Keratinocyte (primary cell): ENCODE data around the gene DDX46. TPM values are rescaled to one million over a fixed set of nuclear protein-coding genes. Genes with fewer than 3 reads are reported as not detected.
A peak's percentile ranks its signal among the peaks of the same experiment; 100 is the strongest.
"Not testable (repeated sequence)": the region's sequence is repeated elsewhere in the genome, so short reads cannot be mapped to it uniquely, and the experiment has no call there.

Experiments
- DNase-seq: peaks from one replicate; pipeline ENCODE4 v3.0.0-alpha.2; 2011; ENCODE audit warnings: low read depth, missing footprints, low spot score
- FAIRE-seq: peaks from 2 replicates; lab custom pipeline; 2011; peaks lifted over from hg19 to GRCh38; lab: Jason Lieb, UNC
- H2AFZ ChIP-seq: 2 replicates; pipeline ENCODE4 v1.6.0; 2012; ENCODE audit warnings: low read length, control low read depth, inconsistent platforms; ENCODE audit not compliant: control insufficient read depth
- H3K27ac ChIP-seq: 2 replicates; pipeline ENCODE4 v1.5.1; 2011; ENCODE audit warnings: low read length; ENCODE audit not compliant: control insufficient read depth, insufficient read depth
- H3K27me3 ChIP-seq: 3 replicates; pipeline ENCODE4 v1.6.0; 2011; ENCODE audit warnings: low read length; ENCODE audit not compliant: control insufficient read depth, insufficient read depth; ENCODE audit errors: extremely low read depth
- H3K36me3 ChIP-seq, 2 experiments: 2 replicates in 1 of 2; 3 replicates in 1 of 2; pipeline ENCODE4 v1.5.1; 2011; ENCODE audit warnings: low read length in 2 of 2, mild to moderate bottlenecking in 1 of 2; ENCODE audit not compliant: control insufficient read depth in 2 of 2, insufficient read depth in 2 of 2; ENCODE audit errors: extremely low read depth in 1 of 2
- H3K4me1 ChIP-seq: 3 replicates; pipeline ENCODE4 v1.5.1; 2011; ENCODE audit warnings: low read length; ENCODE audit not compliant: control insufficient read depth, insufficient read depth; ENCODE audit errors: extremely low read depth
- H3K4me2 ChIP-seq: 3 replicates; pipeline ENCODE4 v1.6.0; 2011; ENCODE audit warnings: low read depth, low read length; ENCODE audit not compliant: control insufficient read depth, insufficient read depth; ENCODE audit errors: extremely low read depth
- H3K4me3 ChIP-seq, 3 experiments: fragments of 200-600 bp in 1 of 3; sonication (generic) in 1 of 3; 2 replicates in 2 of 3; 3 replicates in 1 of 3; pipeline ENCODE4 v1.5.1; 2011 to 2016; ENCODE audit warnings: low read length in 3 of 3, mild to moderate bottlenecking in 3 of 3, control low read depth in 2 of 3, inconsistent platforms in 1 of 3, low read depth in 1 of 3, mixed read lengths in 1 of 3, mixed run types in 1 of 3, moderate library complexity in 1 of 3; ENCODE audit not compliant: control insufficient read depth in 2 of 3, insufficient read depth in 2 of 3; ENCODE audit errors: extremely low read depth in 1 of 3
- H3K79me2 ChIP-seq: 2 replicates; pipeline ENCODE4 v1.6.0; 2012; ENCODE audit warnings: low read length; ENCODE audit not compliant: control insufficient read depth, insufficient read depth
- H3K9ac ChIP-seq: 3 replicates; pipeline ENCODE4 v1.6.0; 2011; ENCODE audit warnings: low read length; ENCODE audit not compliant: control insufficient read depth, insufficient read depth; ENCODE audit errors: extremely low read depth
- H3K9me1 ChIP-seq: 3 replicates; pipeline ENCODE4 v1.6.0; 2011; ENCODE audit warnings: low read length; ENCODE audit not compliant: control insufficient read depth, insufficient read depth; ENCODE audit errors: extremely low read depth
- H3K9me3 ChIP-seq: 2 replicates; pipeline ENCODE4 v1.5.1; 2012; ENCODE audit warnings: low read depth, low read length; ENCODE audit not compliant: control insufficient read depth
- H4K20me1 ChIP-seq: 3 replicates; pipeline ENCODE4 v1.6.0; 2011; ENCODE audit warnings: low read length; ENCODE audit not compliant: control insufficient read depth, insufficient read depth; ENCODE audit errors: extremely low read depth
- CTCF ChIP-seq, 3 experiments: IDR thresholded peaks in 1 of 3; conservative IDR thresholded peaks in 1 of 3; optimal IDR thresholded peaks in 1 of 3; 2 replicates in 2 of 3; 3 replicates in 1 of 3; pipeline versions ENCODE3 to v1.5.1; 2011; ENCODE audit warnings: low read length in 3 of 3, mild to moderate bottlenecking in 3 of 3, moderate library complexity in 2 of 3, control low read depth in 1 of 3, inconsistent platforms in 1 of 3; ENCODE audit not compliant: insufficient read depth in 2 of 3; ENCODE audit errors: extremely low read depth in 1 of 3
- EZH2 ChIP-seq: IDR thresholded peaks from one replicate; pipeline ENCODE4 v1.6.1; 2012; ENCODE audit warnings: inconsistent platforms, mild to moderate bottlenecking, low read length, moderate library complexity
- dilution Hi-C: fragments of 300-500 bp; cut with MboI; formaldehyde crosslinking; loops from one replicate; pipeline ENCODE4 v1.7.0; 2020; ENCODE audit warnings: low sequenced_read_pairs; ENCODE audit not compliant: extremely low pct_ligation_motif_present
- polyA plus RNA-seq, 5 experiments: library from polyadenylated mRNA; depleted of rRNA in 3 of 5; stranded (reverse) in 3 of 5; stranded (forward) in 1 of 5; unstranded in 1 of 5; fragments of >200 nt; gene quantifications; 1 replicate in 1 of 5; 2 replicates in 3 of 5; 3 replicates in 1 of 5; pipeline versions ENCODE4 v1.2.1 to v1.2.3, GENCODE V29; 2011 to 2012; ENCODE audit warnings: missing spikeins in 2 of 5, low read depth in 1 of 5, low replicate concordance in 1 of 5

The DDX46 gene
- polyA plus RNA-seq, 1 donor (not counting 4 experiments of a cell fraction or from before 2014, with no cell fraction given), result 39.0 TPM

GRCh38 chr5:134758176-134758503, 439 bp upstream of the DDX46 start:
- no peaks in the 10 kb centered on the region for H3K9me3 ChIP-seq
- H3K4me3 ChIP-seq, result peak overlapping the region; percentile 83 to 99 (median 96)
- no peak for DNase-seq
- H3K4me2 ChIP-seq, result peak overlapping the region; percentile 86
- peaks cover 16% of the 10 kb centered on the region for H3K4me1 ChIP-seq
- peaks cover 46% of the 10 kb centered on the region for H3K79me2 ChIP-seq
- no peaks in the 10 kb centered on the region for H3K36me3 ChIP-seq
- H3K27ac ChIP-seq, result peak overlapping the region; percentile 79
- no peaks in the 10 kb centered on the region for H3K27me3 ChIP-seq
- TF ChIP-seq EZH2 (no peak), CTCF (optimal IDR thresholded peaks at IDR 0.05 in 1 of 3, IDR thresholded peaks at IDR 0.05 in 1 of 3, conservative IDR thresholded peaks at IDR 0.05 in 1 of 3; ENCODE audit: extremely low read depth in 1 of 3, insufficient read depth in 2 of 3, low read length in 3 of 3) (no peak)
- no peaks in the 10 kb centered on the region for H4K20me1 ChIP-seq
- no peak for FAIRE-seq
- H3K9me1 ChIP-seq, result no peaks in the 10 kb centered on the region
- dilution Hi-C loops, result no loop called here
- H3K9ac ChIP-seq, result peak overlapping the region; percentile 94
- H2AFZ ChIP-seq, result peak overlapping the region; percentile 100

- DNase-seq, H2AFZ ChIP-seq, H3K27ac ChIP-seq, dilution Hi-C loops, H3K9me1 ChIP-seq, H3K27me3 ChIP-seq, FAIRE-seq, H3K9ac ChIP-seq, H4K20me1 ChIP-seq, H3K4me2 ChIP-seq, H3K9me3 ChIP-seq, H3K4me1 ChIP-seq, H3K4me3 ChIP-seq: not testable (repeated sequence)
- peaks cover 7 to 15% of the 10 kb centered on the region in 2 experiments for H3K36me3 ChIP-seq
- peaks cover 13% of the 10 kb centered on the region for H3K79me2 ChIP-seq
Observed at GRCh38 chr5:134767528-134768291, 9.1 kb downstream of the DDX46 start.
